Karpas-422 (cell line): ENCODE results near the gene ASTL. TPM values are rescaled to one million over a fixed set of nuclear protein-coding genes. Genes with fewer than 3 reads are reported as not detected.

ENCODE experiments used
- DNase-seq: peaks from one replicate; pipeline ENCODE4 v3.0.0-alpha.2; 2015
- H2AFZ ChIP-seq: fragments of 200-600 bp; sonication (generic); 2 replicates; pipeline ENCODE4 v1.6.1; 2014; ENCODE audit warnings: antibody characterized with exemption, low read length, mixed read lengths
- H3K27ac ChIP-seq: fragments of 200-600 bp; sonication (generic); 2 replicates; pipeline ENCODE4 v1.5.1; 2014; ENCODE audit warnings: mild to moderate bottlenecking, low read length, moderate library complexity
- H3K27me3 ChIP-seq: fragments of 200-600 bp; sonication (generic); 2 replicates; pipeline ENCODE4 v1.6.1; 2014; ENCODE audit warnings: low read length, mixed read lengths
- H3K36me3 ChIP-seq: fragments of 200-600 bp; sonication (generic); 2 replicates; pipeline ENCODE4 v1.6.1; 2014; ENCODE audit warnings: low read length, mixed read lengths; ENCODE audit not compliant: insufficient read depth
- H3K4me1 ChIP-seq: fragments of 200-600 bp; sonication (generic); 2 replicates; pipeline ENCODE4 v1.6.1; 2014; ENCODE audit warnings: mild to moderate bottlenecking, low read length, mixed read lengths
- H3K4me2 ChIP-seq: fragments of 200-600 bp; sonication (generic); 2 replicates; pipeline ENCODE4 v1.6.1; 2014; ENCODE audit warnings: low read length, low read depth, mild to moderate bottlenecking; ENCODE audit not compliant: poor library complexity, severe bottlenecking
- H3K4me3 ChIP-seq: fragments of 200-600 bp; sonication (generic); 2 replicates; pipeline ENCODE4 v1.5.1; 2014; ENCODE audit warnings: mild to moderate bottlenecking, antibody characterized with exemption, low read length, mixed read lengths
- H3K79me2 ChIP-seq: fragments of 200-600 bp; sonication (generic); 2 replicates; pipeline ENCODE4 v1.6.1; 2014; ENCODE audit warnings: mild to moderate bottlenecking, low read length, mixed read lengths
- H3K9ac ChIP-seq: fragments of 200-600 bp; sonication (generic); 2 replicates; pipeline ENCODE4 v1.6.0; 2014; ENCODE audit warnings: low read length
- H3K9me2 ChIP-seq: fragments of 200-600 bp; sonication (generic), shearing (Covaris generic); replicated peaks from 2 replicates; pipeline ENCODE4 v1.6.0; 2014; ENCODE audit warnings: mild to moderate bottlenecking, low read length, moderate library complexity; ENCODE audit not compliant: insufficient read depth
- H3K9me3 ChIP-seq: fragments of 300-700, 200-600 bp; sonication (generic); 2 replicates; pipeline ENCODE4 v1.6.1; 2014; ENCODE audit warnings: low read length, mixed read lengths
- H4K20me1 ChIP-seq: fragments of 200-600 bp; sonication (generic); 2 replicates; pipeline ENCODE4 v1.6.1; 2014; ENCODE audit warnings: mild to moderate bottlenecking, antibody characterized with exemption, low read length, low read depth; ENCODE audit not compliant: insufficient read depth
- total RNA-seq: library from RNA; depleted of rRNA; stranded (reverse); fragments of >200 nt; shearing (Covaris generic); gene quantifications from 2 replicates; pipeline ENCODE4 v1.2.3, GENCODE V29; 2014; ENCODE audit warnings: low replicate concordance

Gene ASTL
- total RNA-seq, 1 experiment from 2014 or later, result not detected

GRCh38 chr2:96157649-96158553 is 19.6 kb upstream of the ASTL start:
- H3K4me3 ChIP-seq, result peak overlapping the region; percentile 36; the same call in 1 of the 2 replicates
- H3K4me1 ChIP-seq, result peaks cover 39% of the 10 kb centered on the region
- H3K27ac ChIP-seq, result no peak overlapping the region
- no peak overlapping the region for H2AFZ ChIP-seq
- H3K9ac ChIP-seq, result peak overlapping the region; percentile 29
- peak; percentile 61 for DNase-seq
- no peaks in the 10 kb centered on the region for H3K36me3 ChIP-seq
- no peaks in the 10 kb centered on the region for H3K9me3 ChIP-seq
- H3K9me2 ChIP-seq, result no peaks in the 10 kb centered on the region
- H3K4me2 ChIP-seq, result peak overlapping the region; percentile 30
- H4K20me1 ChIP-seq, result no peaks in the 10 kb centered on the region
- peaks cover 3% of the 10 kb centered on the region; the same call in 1 of the 2 replicates for H3K27me3 ChIP-seq
- H3K79me2 ChIP-seq, result no peaks in the 10 kb centered on the region

- peaks cover 3% of the 10 kb centered on the region; the same call in 1 of the 2 replicates for H3K27me3 ChIP-seq
- H2AFZ ChIP-seq, result no peak overlapping the region
- no peak overlapping the region for H3K27ac ChIP-seq
- H4K20me1 ChIP-seq, result no peaks in the 10 kb centered on the region
- DNase-seq, result peak; percentile 89
- H3K4me3 ChIP-seq, result peak overlapping the region; percentile 36; the same call in 1 of the 2 replicates
- peaks cover 35% of the 10 kb centered on the region for H3K4me1 ChIP-seq
- H3K9me3 ChIP-seq, result no peaks in the 10 kb centered on the region
- no peaks in the 10 kb centered on the region for H3K79me2 ChIP-seq
- H3K9ac ChIP-seq, result peak overlapping the region; percentile 29
- no peaks in the 10 kb centered on the region for H3K36me3 ChIP-seq
- peak overlapping the region; percentile 30 for H3K4me2 ChIP-seq
- H3K9me2 ChIP-seq, result no peaks in the 10 kb centered on the region
These were observed 18.8 kb upstream of the ASTL start for GRCh38 chr2:96156926-96157648.

GRCh38 chr2:96156011-96156820 is 17.9 kb upstream of the ASTL start:
- H3K27ac ChIP-seq, result no peak overlapping the region
- H3K4me3 ChIP-seq, result no peak overlapping the region
- H3K4me1 ChIP-seq, result peaks cover 30% of the 10 kb centered on the region
- H2AFZ ChIP-seq, result no peak overlapping the region
- no peaks in the 10 kb centered on the region for H3K9me2 ChIP-seq
- no peaks in the 10 kb centered on the region for H3K36me3 ChIP-seq
- H3K27me3 ChIP-seq, result peaks cover 3% of the 10 kb centered on the region; the same call in 1 of the 2 replicates
- peak overlapping the region; percentile 28; the same call in 1 of the 2 replicates for H3K9ac ChIP-seq
- no peaks in the 10 kb centered on the region for H3K9me3 ChIP-seq
- no peak for DNase-seq
- peak overlapping the region; percentile 30 for H3K4me2 ChIP-seq
- H4K20me1 ChIP-seq, result no peaks in the 10 kb centered on the region
- no peaks in the 10 kb centered on the region for H3K79me2 ChIP-seq

GRCh38 chr2:96154506-96155380 is 16.4 kb upstream of the ASTL start:
- Histone ChIP-seq H3K9ac (no peak overlapping the region), H3K27ac (no peak overlapping the region)
- DNase-seq, result no peak

GRCh38 chr2:96153991-96154431 is 15.7 kb upstream of the ASTL start:
- Histone ChIP-seq H3K79me2 (no peaks in the 10 kb centered on the region), H3K36me3 (no peaks in the 10 kb centered on the region), H3K4me3 (no peak overlapping the region), H4K20me1 (no peaks in the 10 kb centered on the region), H3K4me2 (no peak overlapping the region), H2AFZ (no peak overlapping the region), H3K27me3 (no peaks in the 10 kb centered on the region), H3K27ac (no peak overlapping the region), H3K9me3 (no peaks in the 10 kb centered on the region), H3K9me2 (no peaks in the 10 kb centered on the region), H3K4me1 (peaks cover 31% of the 10 kb centered on the region), H3K9ac (no peak overlapping the region)
- no peak for DNase-seq

More at GRCh38 chr2:96154506-96155380, 16.4 kb upstream of the ASTL start:
- Histone ChIP-seq H3K9me3 (no peaks in the 10 kb centered on the region), H3K79me2 (no peaks in the 10 kb centered on the region), H4K20me1 (no peaks in the 10 kb centered on the region), H3K36me3 (no peaks in the 10 kb centered on the region), H3K4me2 (no peak overlapping the region), H3K9me2 (no peaks in the 10 kb centered on the region), H2AFZ (no peak overlapping the region), H3K4me1 (peaks cover 30% of the 10 kb centered on the region), H3K4me3 (no peak overlapping the region), H3K27me3 (no peaks in the 10 kb centered on the region)

- no peaks in the 10 kb centered on the region for H3K27me3 ChIP-seq
- no peaks in the 10 kb centered on the region for H3K9me2 ChIP-seq
- H3K27ac ChIP-seq, result no peak overlapping the region
- no peak overlapping the region for H2AFZ ChIP-seq
- H3K36me3 ChIP-seq, result no peaks in the 10 kb centered on the region
- no peak overlapping the region for H3K4me2 ChIP-seq
- no peak for DNase-seq
- no peaks in the 10 kb centered on the region for H3K79me2 ChIP-seq
- peaks cover 34% of the 10 kb centered on the region for H3K4me1 ChIP-seq
- H4K20me1 ChIP-seq, result no peaks in the 10 kb centered on the region
- H3K4me3 ChIP-seq, result no peak overlapping the region
- H3K9ac ChIP-seq, result no peak overlapping the region
- H3K9me3 ChIP-seq, result no peaks in the 10 kb centered on the region
These were observed 15.0 kb upstream of the ASTL start for GRCh38 chr2:96153291-96153713.
